HPDE6-E6E7 (cell line): ENCODE measurements around the gene ELOVL5.
A peak's percentile ranks its signal among the peaks of the same experiment; 100 is the strongest.
"Not testable (repeated sequence)": the region's sequence is repeated elsewhere in the genome, so short reads cannot be mapped to it uniquely, and the experiment has no call there.

Experiments used
- DNase-seq: peaks from one replicate; pipeline ENCODE4 v3.0.0; 2011; ENCODE audit warnings: missing footprints; ENCODE audit errors: extremely low spot score

The ELOVL5 gene

DNA sequence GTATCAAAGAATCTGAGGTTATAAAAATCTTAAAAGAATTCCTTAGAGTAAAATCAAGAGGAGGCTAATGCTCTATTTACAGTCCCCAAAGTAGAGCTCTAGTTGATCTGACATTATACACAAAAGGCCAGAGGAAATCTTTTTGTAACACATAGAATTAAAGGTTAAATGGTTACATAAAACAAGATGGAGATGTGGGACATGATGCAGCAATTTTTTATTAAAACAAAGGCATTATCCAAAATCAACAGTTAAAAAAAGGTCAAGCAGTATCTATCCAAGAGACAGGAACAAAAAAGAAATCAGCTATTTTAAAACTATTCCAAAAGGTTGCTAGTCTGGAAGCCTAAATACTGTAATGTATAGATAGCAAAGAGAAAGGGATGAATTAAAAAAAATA lies 20.4 kb downstream of the ELOVL5 start:
- no peak for DNase-seq

GRCh38 chr6:53327017-53327395 lies 21.7 kb downstream of the ELOVL5 start:
- no peak for DNase-seq

- peak; percentile 88 for DNase-seq
Measured at GRCh38 chr6:53326372-53327016, 22.3 kb downstream of the ELOVL5 start.

DNA sequence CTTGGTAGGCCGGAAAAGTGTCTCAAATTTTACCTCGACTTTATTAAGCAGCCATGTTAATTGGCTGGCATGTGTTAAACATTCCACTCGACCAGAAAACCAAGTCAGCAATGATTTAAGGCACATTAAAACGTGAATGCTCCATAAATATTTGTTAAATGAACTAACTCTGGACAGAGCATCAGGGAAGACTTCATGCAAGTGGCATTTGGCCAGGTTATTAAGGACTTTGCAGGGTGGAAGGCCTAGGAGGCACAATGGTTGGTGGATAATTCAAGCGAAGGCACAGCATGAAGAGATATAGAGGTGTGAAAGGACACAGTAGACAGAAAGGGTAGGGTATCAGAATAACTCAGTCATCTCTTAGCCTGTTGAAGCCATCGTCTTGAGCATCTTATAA lies 23.0 kb downstream of the ELOVL5 start:
- DNase-seq = no peak

DNA sequence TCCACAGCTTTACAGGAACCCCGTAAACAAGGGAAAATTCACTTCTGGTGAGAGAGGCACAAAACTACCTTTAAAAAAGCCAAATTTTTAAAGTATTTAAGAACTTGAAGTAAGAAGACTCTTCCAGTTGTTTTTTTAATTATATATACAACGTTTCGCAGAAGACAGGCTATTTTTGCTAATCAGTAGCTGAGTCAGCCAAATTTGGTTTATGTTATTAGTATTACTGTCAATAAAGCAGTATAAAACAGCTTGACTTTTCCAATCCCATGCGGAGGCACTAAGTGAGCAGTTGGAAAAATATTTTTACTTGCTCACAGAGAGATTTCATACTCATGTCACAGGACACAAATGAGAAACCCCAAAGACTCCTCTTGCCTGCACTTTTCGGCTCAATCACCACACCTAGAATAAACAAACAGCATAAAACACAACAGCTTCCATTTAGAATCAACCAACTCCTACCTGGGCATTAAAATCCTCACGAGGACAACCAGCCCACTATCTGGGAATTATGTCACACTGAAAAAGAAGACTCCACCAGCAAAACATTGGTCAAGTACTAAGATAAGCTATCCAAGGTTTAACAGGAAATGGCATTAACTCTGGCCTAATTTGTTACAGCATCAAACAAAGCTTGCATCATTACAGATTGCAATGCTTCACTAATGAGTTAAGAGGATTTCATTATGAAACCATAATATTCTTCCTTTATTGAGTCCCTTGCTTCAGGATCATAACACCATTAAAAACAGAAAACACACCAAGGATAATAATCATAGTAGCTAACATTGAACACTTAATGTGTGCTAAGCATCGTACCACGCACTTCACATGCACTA lies 26.3 kb downstream of the ELOVL5 start:
- no peak for DNase-seq

DNA sequence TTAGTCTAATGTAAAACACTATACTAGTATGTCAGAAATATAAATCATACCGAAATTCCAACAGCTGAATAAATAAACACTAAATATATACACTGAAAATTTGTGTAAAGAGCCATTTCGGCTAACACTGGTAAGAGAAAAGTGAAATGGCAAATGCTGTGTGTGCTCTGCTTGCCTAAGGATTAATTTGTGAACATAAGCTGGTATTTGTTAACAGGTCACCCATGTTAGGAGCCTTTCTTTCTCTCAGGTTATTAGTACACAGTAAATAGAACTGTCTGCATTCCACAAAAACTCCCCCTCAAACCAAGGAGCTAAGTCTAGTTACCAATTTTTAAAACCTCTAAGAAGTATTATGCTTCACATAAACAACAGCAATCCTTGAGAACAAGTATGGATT lies 27.0 kb downstream of the ELOVL5 start:
- DNase-seq = no peak

DNA sequence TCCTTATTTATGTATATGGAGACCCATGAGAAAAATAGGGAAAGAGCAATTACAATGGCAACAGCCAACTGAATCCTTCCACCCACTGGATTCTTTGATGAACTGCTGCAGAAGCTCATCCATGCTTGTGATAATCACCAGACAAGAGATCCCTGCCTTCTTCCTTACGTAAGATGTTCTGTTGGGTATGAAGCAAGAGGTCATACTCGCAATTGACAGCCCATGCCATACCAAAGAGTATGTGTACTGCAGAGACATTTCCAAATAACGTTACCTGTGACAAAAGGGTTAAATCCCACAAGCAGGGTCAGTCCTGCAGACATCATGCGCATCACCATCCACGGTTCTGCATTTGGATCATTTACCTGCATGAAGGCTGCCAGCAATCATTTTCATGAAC lies 27.8 kb downstream of the ELOVL5 start:
- DNase-seq = no peak

DNA sequence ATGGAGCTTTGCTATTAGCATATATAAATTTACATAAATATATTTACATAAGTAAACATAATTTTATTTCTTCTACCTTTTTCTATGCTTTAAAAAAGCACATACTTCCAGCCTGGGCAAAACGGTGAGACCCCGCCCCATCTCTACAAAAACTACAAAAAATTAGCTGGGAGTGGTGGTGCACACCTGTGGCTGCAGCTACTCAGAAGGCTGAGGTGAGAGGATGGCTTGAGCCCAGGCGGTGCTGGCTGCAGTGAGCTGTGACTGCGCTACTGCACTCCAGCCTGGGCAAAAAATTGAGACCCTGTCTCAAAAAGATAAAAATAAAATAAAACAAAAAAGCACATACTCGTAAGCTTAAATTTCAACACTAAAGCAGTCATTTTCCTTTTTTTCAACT lies 30.3 kb downstream of the ELOVL5 start:
- no peak for DNase-seq

GRCh38 chr6:53317861-53318260 lies 30.9 kb downstream of the ELOVL5 start:
- DNase-seq = no peak

DNA sequence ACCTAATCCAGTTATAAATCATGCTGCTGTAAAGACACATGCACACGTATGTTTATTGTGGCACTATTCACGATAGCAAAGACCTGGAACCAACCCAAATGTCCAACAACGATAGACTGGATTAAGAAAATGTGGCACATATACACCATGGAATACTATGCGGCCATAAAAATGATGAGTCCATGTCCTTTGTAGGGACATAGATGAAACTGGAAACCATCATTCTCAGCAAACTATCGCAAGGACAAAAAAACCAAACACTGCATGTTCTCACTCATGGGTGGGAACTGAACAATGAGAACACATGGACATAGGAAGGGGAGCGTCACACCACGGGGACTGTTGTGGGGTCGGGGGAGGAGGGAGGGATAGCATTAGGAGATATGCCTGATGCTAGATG lies 31.5 kb downstream of the ELOVL5 start:
- DNase-seq = not testable (repeated sequence)

DNA sequence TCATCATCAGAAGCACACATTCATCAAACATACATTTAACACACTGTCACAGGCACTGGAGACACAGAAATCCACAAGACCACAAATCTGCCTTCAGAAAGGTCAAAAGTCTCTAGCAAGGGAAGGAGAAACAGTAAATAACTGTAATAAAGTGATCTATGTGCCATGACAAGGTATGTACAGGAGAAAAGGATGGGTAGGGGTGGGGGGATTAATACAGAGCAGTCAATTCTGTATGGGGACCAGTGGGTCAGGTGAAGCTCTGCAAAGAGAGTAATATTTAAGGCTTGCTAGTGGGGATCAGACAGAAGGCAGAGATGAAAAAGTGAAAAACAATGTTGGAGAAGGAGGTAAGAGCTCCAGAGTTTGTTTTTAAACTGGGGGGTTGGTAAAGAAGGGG lies 32.6 kb downstream of the ELOVL5 start:
- no peak for DNase-seq

- no peak for DNase-seq
Measured at GRCh38 chr6:53315086-53315724, 33.5 kb downstream of the ELOVL5 start.

DNA sequence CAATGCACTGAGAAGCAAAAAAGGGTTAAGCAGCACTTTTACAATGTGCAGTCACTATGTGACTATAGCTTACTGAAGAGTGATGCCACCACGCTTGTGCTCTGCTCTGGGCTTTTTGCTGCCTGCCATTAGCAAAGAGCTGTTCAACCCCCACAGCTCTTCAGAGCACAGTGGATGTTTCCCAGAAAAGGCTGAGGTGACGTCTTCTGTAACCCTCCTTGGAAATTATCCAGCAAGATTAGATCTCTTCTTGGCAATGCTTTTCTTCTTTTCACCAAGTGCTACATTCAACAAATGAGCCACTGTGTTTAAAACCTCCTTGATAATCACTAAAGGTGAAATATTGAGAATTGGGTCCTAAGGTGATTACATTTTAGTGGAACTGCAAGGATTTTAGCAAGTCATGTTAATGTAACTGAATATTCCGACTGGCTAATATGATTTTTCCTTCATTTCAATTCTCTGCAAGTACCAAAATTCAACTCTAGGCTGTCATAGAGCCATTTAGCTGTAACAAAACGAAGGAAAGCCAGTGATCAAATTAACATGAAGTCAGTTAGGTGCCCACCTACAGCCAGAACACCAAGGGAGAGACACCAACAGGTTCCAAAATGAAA lies 34.9 kb downstream of the ELOVL5 start:
- no peak for DNase-seq

GRCh38 chr6:53312355-53312754 lies 36.4 kb downstream of the ELOVL5 start:
- DNase-seq = no peak

DNA sequence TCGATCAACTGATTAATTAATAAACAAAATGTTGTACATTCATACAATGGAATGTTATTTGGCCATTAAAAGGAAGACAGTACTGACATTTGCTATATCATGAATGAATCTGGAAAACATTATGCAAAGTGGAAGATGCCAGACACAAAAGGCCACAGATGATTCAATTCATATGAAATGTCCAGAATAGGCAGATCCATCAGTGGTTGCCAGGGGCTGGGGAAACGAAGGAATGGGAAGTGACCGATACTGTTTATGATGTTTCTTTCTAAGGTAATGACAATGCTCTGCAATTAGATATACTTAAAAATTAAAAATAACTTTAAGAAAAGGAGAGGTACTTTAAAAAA lies 37.2 kb downstream of the ELOVL5 start:
- DNase-seq = no peak

DNA sequence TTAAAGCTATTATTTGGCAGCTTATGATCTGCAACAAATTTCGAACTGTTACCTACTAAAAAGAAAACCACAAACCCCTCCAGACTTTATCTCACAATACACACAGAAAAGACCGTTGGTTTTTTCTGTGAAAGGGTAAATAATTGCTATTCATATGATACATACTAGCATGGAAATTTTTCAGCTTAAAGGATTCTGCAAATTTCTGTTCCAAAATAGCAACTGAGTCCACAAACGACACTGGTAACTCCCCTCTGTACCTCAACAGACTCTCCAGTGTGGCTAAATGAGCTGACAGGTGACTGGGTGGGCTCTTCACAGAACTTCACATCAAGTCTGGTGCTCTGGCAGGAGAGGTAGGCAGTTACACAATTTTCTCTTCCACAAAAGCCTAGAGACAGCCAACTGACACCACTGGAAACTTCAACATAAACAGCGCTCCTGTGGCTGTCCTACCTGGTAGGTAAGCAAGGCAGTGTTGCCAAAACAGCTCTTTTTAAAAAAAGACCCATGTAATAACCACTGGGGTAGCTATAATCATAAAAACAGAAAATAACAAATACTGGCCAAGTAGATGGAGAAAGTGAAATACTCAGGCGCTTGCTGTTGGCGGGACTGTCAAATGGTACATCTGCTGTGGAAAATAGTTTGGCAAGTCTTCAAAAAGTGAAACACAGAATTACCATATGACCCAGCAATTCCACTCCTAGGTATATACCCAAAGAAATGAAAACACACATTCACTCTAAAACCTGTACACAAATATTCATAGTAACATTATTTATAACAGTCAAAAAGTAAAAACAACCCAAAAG lies 37.8 kb downstream of the ELOVL5 start:
- DNase-seq = no peak

GRCh38 chr6:53309901-53310300 lies 38.8 kb downstream of the ELOVL5 start:
- no peak for DNase-seq

DNA sequence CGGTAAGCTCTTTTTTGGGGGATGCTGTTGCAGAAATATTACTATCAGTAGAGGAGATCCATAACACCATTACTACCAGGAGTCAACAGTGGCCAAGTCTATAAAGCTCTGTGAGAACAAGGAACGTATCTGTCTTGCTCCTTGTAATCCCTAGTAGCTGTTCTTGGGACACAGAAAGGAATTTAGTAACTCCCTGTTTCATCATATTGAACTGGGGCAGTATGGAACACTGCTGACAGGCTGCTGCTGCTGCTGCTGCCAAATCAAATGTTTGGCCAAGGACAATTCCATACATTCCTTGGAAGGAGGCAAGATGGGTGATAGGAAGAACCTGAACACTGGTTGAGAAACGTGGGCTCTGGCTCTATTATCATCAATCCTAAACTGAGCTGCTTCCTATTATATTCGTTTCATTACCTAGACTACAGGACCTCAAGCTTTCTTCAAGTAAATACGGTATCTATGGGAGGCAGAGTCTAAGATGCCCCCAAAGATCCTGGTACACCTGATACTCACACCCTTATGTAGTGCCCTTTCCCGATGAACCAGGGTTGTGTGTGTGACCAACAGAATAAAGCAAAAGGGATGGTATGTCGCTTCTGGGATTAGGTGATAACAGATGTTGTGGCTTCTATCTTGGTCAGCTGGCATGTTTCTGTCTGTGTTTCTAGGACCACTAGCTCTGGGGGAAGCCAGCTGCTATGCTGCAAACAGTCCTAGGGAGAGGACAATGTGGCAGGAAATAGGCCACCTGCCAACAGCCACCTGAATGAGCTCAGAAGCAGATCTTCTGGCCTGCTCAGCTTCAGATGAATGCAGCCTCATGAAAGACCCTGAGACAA lies 39.5 kb downstream of the ELOVL5 start:
- no peak for DNase-seq

DNA sequence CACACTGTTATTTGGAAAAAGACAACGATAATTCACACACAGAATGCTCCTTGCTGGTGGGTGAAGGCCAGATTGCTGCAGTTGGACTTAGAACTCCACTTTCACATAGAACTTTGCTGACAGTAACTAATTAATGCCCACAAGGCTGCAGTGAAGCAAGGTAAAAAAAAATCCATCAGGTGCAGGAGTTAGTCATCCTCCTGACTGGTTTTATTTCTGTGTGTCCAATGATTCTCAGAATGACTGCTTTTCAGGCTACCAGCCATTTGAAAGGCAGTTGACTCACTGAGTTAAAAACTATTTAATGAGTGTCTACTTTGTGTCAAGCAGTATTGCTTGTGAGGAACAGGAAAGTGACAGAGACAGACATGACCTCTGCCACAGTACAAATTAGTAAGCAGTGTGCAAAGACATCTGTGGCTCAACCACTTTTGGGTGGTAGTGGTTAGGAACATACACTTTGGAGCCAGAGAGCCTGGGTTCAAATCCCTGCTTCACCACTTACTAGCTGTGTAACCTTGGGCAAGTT lies 41.9 kb downstream of the ELOVL5 start:
- peak; percentile 60 for DNase-seq

- DNase-seq = not testable (repeated sequence)
Measured at GRCh38 chr6:53306217-53306616, 42.5 kb downstream of the ELOVL5 start.
